ENCODE results near the gene RNF115.
"Not testable (repeated sequence)": the region's sequence is repeated elsewhere in the genome, so short reads cannot be mapped to it uniquely, and the experiment has no call there.

The RNF115 gene

GRCh38 chr1:145762001-145762400 is 61.9 kb downstream of the RNF115 start:
- H3K27me3 Mint-ChIP-seq; H3K9me3 Mint-ChIP-seq; ATAC-seq (replicated peaks; ENCODE audit: extremely low read depth, poor library complexity, severe bottlenecking); H3K4me3 Mint-ChIP-seq; H3K27ac Mint-ChIP-seq (ENCODE audit: low read depth); H3K4me1 Mint-ChIP-seq; DNase-seq (ENCODE audit: low spot score in 2 of 2): not testable (repeated sequence)
- H3K36me3 Mint-ChIP-seq (ENCODE audit: insufficient read depth) = peaks cover 10% of the 10 kb centered on the region

DNA sequence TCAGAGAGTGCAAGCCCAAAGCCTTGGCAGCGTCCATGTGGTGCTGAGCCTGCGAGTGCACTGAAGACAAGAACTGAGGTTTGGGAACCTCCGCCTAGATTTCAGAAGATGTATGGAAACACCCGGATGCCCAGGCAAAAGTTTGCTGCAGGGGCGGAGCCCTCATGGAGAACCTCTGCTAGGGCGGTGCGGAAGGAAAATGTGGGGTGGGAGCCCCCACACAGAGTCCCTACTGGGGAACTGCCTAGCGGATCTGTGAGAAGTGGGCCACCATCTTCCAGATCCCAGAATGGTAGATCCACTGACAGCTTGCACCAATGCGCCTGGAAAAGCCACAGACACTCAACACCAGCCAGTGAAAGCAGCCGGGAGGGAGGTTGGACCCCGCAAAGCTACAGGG is 62.4 kb downstream of the RNF115 start:
- peaks cover 10% of the 10 kb centered on the region for H3K36me3 Mint-ChIP-seq (ENCODE audit: insufficient read depth)
- H3K27me3 Mint-ChIP-seq; H3K4me1 Mint-ChIP-seq; H3K27ac Mint-ChIP-seq (ENCODE audit: low read depth); H3K4me3 Mint-ChIP-seq; DNase-seq (ENCODE audit: low spot score in 2 of 2); ATAC-seq (replicated peaks; ENCODE audit: extremely low read depth, poor library complexity, severe bottlenecking); H3K9me3 Mint-ChIP-seq: not testable (repeated sequence)

GRCh38 chr1:145760395-145760949 is 63.4 kb downstream of the RNF115 start:
- H3K36me3 Mint-ChIP-seq (ENCODE audit: insufficient read depth) = peaks cover 13% of the 10 kb centered on the region
- not testable (repeated sequence) for H3K9me3 Mint-ChIP-seq; H3K27me3 Mint-ChIP-seq; H3K4me3 Mint-ChIP-seq; ATAC-seq (replicated peaks; ENCODE audit: extremely low read depth, poor library complexity, severe bottlenecking); DNase-seq (ENCODE audit: low spot score in 2 of 2)
- H3K27ac Mint-ChIP-seq (ENCODE audit: low read depth) = peak overlapping the region; percentile 49
- H3K4me1 Mint-ChIP-seq = peaks cover 11% of the 10 kb centered on the region

GRCh38 chr1:145759721-145760120 is 64.2 kb downstream of the RNF115 start:
- Mint-ChIP-seq H3K4me3 (no peak overlapping the region), H3K27me3 (no peaks in the 10 kb centered on the region), H3K36me3 (ENCODE audit: insufficient read depth) (peaks cover 14% of the 10 kb centered on the region), H3K27ac (ENCODE audit: low read depth) (no peak overlapping the region), H3K9me3 (no peaks in the 10 kb centered on the region), H3K4me1 (peaks cover 15% of the 10 kb centered on the region)
- no peak for ATAC-seq (replicated peaks; ENCODE audit: extremely low read depth, poor library complexity, severe bottlenecking)
- DNase-seq (ENCODE audit: low spot score in 2 of 2) = no peak

DNA sequence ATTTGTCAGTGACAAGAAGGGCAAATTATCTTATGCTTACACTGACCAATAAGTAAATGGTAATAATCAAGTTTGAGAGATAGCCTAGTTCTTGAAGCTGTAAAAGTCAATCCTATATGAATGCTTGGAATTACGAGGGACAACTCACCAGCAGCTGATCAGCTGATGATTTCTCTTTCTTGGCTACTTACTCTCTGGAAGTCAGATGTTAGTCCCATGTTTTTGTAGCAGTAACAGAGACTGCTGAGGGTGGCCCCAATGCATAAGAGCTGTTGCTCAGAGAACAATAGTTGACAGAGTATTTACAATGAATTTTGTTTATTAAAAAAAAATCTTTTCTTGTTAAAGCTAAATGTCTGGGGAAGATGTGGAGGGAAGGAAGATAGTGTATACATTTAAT is 65.3 kb downstream of the RNF115 start:
- H3K9me3 Mint-ChIP-seq = no peaks in the 10 kb centered on the region
- ATAC-seq (replicated peaks; ENCODE audit: extremely low read depth, poor library complexity, severe bottlenecking) (no peak), DNase-seq (ENCODE audit: low spot score in 2 of 2) (no peak)
- H3K27me3 Mint-ChIP-seq = no peaks in the 10 kb centered on the region
- no peak overlapping the region for H3K4me3 Mint-ChIP-seq
- no peak overlapping the region for H3K27ac Mint-ChIP-seq (ENCODE audit: low read depth)
- peaks cover 13% of the 10 kb centered on the region for H3K36me3 Mint-ChIP-seq (ENCODE audit: insufficient read depth)
- H3K4me1 Mint-ChIP-seq = peaks cover 19% of the 10 kb centered on the region

- Mint-ChIP-seq H3K27ac (ENCODE audit: low read depth) (no peak overlapping the region), H3K4me1 (peaks cover 19% of the 10 kb centered on the region), H3K9me3 (no peaks in the 10 kb centered on the region), H3K36me3 (ENCODE audit: insufficient read depth) (peaks cover 12% of the 10 kb centered on the region), H3K4me3 (no peak overlapping the region), H3K27me3 (no peaks in the 10 kb centered on the region)
- DNase-seq (ENCODE audit: low spot score in 2 of 2) (no peak), ATAC-seq (replicated peaks; ENCODE audit: extremely low read depth, poor library complexity, severe bottlenecking) (no peak)
Observed at GRCh38 chr1:145758116-145758515, 65.8 kb downstream of the RNF115 start.

- H3K9me3 Mint-ChIP-seq = no peaks in the 10 kb centered on the region
- H3K27ac Mint-ChIP-seq (ENCODE audit: low read depth) = no peak overlapping the region
- peaks cover 19% of the 10 kb centered on the region for H3K4me1 Mint-ChIP-seq
- no peaks in the 10 kb centered on the region for H3K27me3 Mint-ChIP-seq
- peaks cover 18% of the 10 kb centered on the region for H3K36me3 Mint-ChIP-seq (ENCODE audit: insufficient read depth)
- H3K4me3 Mint-ChIP-seq = no peak overlapping the region
- DNase-seq (ENCODE audit: low spot score in 2 of 2) (no peak), ATAC-seq (replicated peaks; ENCODE audit: extremely low read depth, poor library complexity, severe bottlenecking) (no peak)
Observed at GRCh38 chr1:145757420-145757819, 66.5 kb downstream of the RNF115 start.

DNA sequence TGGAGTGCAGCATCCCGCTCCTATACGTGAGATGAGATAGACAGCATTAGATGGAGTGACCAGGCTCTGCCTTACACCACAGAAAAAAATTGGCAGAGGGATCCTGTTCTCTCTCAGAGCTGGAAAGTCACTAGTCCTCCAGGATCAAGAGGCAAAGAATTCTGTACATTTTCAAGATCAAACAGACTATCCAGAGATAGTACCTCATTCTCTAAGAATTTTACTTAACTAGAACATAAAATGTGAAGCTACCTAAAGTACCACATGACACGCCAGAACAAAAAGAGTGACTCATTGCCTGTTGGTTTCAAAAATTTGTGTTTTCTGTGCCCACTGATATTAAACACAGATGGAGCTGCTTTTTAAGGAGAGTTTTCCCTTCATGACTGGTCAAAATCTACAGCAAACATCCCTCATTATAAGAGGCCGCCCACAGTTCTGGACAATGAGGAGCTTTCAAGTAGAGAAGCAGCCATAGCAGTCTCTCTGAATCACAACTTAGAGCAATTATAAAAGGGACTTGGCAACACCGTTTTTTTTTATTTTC is 72.3 kb downstream of the RNF115 start:
- Mint-ChIP-seq H3K4me1 (peaks cover 12% of the 10 kb centered on the region), H3K27ac (ENCODE audit: low read depth) (no peak overlapping the region), H3K27me3 (no peaks in the 10 kb centered on the region), H3K4me3 (no peak overlapping the region), H3K9me3 (no peaks in the 10 kb centered on the region), H3K36me3 (ENCODE audit: insufficient read depth) (peaks cover 42% of the 10 kb centered on the region)
- DNase-seq (ENCODE audit: low spot score in 2 of 2) (no peak), ATAC-seq (replicated peaks; ENCODE audit: extremely low read depth, poor library complexity, severe bottlenecking) (no peak)

DNA sequence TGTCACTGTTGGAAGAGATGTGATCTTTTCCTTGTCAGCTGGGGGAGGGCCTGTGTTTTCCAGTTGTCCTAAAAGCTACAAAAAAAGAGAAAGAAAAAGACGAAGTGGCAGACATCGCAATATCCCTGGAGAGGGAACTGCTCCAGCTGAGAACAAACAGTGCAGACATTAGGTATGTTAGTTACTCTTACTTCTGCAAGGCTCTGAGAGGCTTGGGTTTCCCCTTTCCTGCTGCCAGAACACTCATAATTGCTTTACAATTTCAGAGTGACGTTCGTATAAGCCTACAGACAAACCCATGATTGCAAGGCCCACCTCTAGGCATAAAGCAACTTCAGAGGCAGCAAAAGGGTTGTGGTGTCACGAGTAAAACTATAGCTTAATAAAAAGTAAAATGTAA is 73.5 kb downstream of the RNF115 start:
- Mint-ChIP-seq H3K36me3 (ENCODE audit: insufficient read depth) (peaks cover 43% of the 10 kb centered on the region), H3K4me1 (peaks cover 8% of the 10 kb centered on the region), H3K9me3 (no peaks in the 10 kb centered on the region), H3K27me3 (no peaks in the 10 kb centered on the region), H3K4me3 (no peak overlapping the region), H3K27ac (ENCODE audit: low read depth) (no peak overlapping the region)
- no peak for DNase-seq (ENCODE audit: low spot score in 2 of 2)
- ATAC-seq (replicated peaks; ENCODE audit: extremely low read depth, poor library complexity, severe bottlenecking) = no peak

- Mint-ChIP-seq H3K4me1 (no peaks in the 10 kb centered on the region), H3K27me3 (no peaks in the 10 kb centered on the region), H3K9me3 (no peaks in the 10 kb centered on the region), H3K36me3 (ENCODE audit: insufficient read depth) (peaks cover 48% of the 10 kb centered on the region), H3K27ac (ENCODE audit: low read depth) (no peak overlapping the region), H3K4me3 (no peak overlapping the region)
- no peak for DNase-seq (ENCODE audit: low spot score in 2 of 2)
- no peak for ATAC-seq (replicated peaks; ENCODE audit: extremely low read depth, poor library complexity, severe bottlenecking)
Observed at GRCh38 chr1:145747398-145748247, 76.3 kb downstream of the RNF115 start.

- H3K27me3 Mint-ChIP-seq = no peaks in the 10 kb centered on the region
- no peak overlapping the region for H3K4me3 Mint-ChIP-seq
- DNase-seq (ENCODE audit: low spot score in 2 of 2) (no peak), ATAC-seq (replicated peaks; ENCODE audit: extremely low read depth, poor library complexity, severe bottlenecking) (no peak)
- H3K27ac Mint-ChIP-seq (ENCODE audit: low read depth) = no peak overlapping the region
- no peaks in the 10 kb centered on the region for H3K9me3 Mint-ChIP-seq
- H3K36me3 Mint-ChIP-seq (ENCODE audit: insufficient read depth) = peaks cover 35% of the 10 kb centered on the region
- H3K4me1 Mint-ChIP-seq = no peaks in the 10 kb centered on the region
Observed at GRCh38 chr1:145740269-145740668, 83.6 kb downstream of the RNF115 start.

GRCh38 chr1:145736191-145736590 is 87.7 kb downstream of the RNF115 start:
- DNase-seq (ENCODE audit: low spot score in 2 of 2) (no peak), ATAC-seq (replicated peaks; ENCODE audit: extremely low read depth, poor library complexity, severe bottlenecking) (no peak)
- Mint-ChIP-seq H3K4me1 (peaks cover 5% of the 10 kb centered on the region), H3K27ac (ENCODE audit: low read depth) (peak overlapping the region; percentile 32), H3K4me3 (no peak overlapping the region), H3K36me3 (ENCODE audit: insufficient read depth) (peaks cover 22% of the 10 kb centered on the region), H3K27me3 (no peaks in the 10 kb centered on the region), H3K9me3 (no peaks in the 10 kb centered on the region)

DNA sequence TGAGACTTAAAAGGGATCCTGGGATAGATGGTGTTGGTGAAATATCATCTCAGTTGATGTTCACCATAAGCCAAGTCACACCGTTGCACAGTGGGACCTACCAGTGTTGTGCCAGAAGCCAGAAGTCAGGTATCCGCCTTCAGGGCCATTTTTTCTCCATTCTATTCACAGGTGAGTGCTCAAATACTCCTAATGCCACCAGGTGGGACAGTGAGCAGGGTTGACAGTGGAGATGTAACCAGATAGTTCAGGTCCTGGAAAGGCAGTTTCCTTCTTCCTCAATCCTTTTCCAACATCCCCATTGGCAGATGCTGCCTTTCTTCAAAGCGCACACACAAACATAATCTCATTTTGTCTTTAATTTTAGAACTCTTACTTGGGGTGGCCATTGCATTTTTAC is 93.0 kb downstream of the RNF115 start:
- no peak for DNase-seq (ENCODE audit: low spot score in 2 of 2)
- ATAC-seq (replicated peaks; ENCODE audit: extremely low read depth, poor library complexity, severe bottlenecking) = no peak
- H3K27ac Mint-ChIP-seq (ENCODE audit: low read depth) = peak overlapping the region; percentile 36
- H3K4me1 Mint-ChIP-seq = peaks cover 5% of the 10 kb centered on the region
- H3K9me3 Mint-ChIP-seq = no peaks in the 10 kb centered on the region
- H3K27me3 Mint-ChIP-seq = no peaks in the 10 kb centered on the region
- no peak overlapping the region for H3K4me3 Mint-ChIP-seq
- peaks cover 12% of the 10 kb centered on the region for H3K36me3 Mint-ChIP-seq (ENCODE audit: insufficient read depth)

Measured in central memory CD8-positive, alpha-beta T cell (primary cell).